Measurements from ENCODE around the gene ROBO1.
"Not testable (repeated sequence)": the region's sequence is repeated elsewhere in the genome, so short reads cannot be mapped to it uniquely, and the experiment has no call there.

Gene ROBO1

DNA sequence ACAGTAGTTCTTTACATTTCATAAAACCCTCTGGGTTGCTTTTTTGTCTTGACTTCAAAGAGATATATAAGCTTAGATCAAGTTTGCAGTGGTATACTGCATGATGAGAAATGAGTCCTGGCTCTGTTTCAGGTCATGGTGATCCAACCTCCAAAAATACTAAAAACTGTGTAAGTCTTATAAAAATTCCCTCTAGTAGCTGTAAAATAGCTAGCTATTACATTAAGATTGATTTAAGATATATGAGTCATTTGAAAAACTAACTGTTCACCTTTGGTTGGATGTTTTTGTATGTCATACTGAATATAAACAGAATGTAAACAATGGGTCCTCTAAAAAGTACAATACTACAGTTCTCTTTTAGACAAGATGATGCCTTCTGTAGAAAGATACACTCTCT lies 879.2 kb downstream of the ROBO1 start:
- DNase-seq (ENCODE audit: low read depth in 2 of 3, low spot score in 2 of 3), result no peak

DNA sequence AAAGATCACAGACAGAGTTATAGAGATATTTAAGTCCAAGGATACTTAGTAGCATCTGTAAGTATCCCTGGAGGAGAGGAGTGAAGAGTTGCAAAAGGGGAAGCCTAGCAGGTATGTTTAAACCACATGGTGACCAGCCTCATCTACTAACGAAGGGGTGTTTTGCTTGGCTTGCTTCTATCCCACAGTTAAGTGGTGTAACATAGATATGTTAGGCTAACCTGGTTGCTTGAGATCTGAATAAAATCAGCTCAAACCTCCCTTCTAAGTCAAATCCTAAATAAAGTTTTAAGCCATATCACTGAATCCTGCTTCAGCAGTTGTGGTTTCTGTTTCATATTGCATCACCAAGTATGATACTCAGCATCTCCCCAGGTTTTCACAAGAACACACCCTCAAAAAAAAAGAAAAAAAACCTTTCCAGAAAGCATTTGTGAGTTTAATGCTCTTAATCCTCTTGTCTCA lies 880.2 kb downstream of the ROBO1 start:
- no peak for DNase-seq (ENCODE audit: low read depth in 2 of 3, low spot score in 2 of 3)

DNA sequence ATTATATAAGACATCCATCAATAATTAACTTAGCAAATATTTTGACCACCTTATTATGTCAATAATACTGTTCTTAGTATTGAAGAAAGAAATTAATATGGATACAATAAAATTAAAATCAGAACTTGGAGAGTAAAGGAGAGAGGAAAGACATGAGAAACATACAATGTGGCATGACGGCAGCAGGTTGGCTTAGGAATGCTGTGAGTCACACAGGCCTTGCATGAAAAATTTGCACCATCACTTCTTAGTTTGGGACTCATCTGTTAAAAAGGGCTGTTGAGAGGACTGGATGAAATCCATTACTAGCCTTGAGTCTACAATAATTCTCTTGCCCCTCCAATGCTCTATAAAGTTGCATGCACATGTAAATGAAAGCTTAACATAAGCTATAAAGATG lies 880.8 kb downstream of the ROBO1 start:
- DNase-seq (ENCODE audit: low read depth in 2 of 3, low spot score in 2 of 3), result no peak

DNA sequence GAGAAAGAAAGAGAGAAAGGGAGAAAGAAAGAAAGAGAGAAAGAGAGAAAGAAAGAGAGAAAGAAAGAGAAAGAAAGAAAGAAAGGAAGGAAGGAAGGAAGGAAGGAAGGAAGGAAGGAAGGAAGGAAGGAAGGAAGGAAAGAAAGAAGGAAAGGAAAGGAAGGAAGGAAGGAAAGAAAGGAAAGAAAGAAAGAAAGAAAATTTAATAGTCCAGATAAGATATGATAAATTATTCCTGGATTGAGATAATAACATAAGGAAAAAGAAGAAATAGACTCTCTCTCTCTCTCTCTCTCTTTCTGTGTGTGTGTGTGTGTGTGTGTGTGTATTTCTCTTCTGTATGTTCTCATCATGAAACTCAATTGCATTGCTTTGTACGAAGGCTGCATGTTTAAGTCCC lies 883.2 kb downstream of the ROBO1 start:
- not testable (repeated sequence) for DNase-seq (ENCODE audit: low read depth in 2 of 3, low spot score in 2 of 3)

DNA sequence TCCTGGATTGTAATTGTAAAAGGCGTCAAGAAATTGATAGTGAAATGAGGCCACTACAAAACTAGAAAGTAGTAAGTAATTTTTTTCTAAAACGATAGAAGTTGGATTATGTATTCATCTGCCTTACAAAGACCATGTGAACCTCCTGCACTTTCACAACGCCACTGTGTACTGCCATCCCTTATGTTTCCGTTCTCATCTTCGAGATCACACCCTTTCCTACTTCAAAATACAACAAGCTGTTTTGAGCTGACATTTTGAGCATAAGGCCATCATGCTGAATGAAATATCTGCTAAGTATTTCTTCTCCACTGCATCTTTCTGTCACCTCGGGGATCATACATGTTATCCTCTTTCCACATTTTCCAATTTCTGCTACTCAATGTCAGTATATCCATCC lies 885.5 kb downstream of the ROBO1 start:
- no peak for DNase-seq (ENCODE audit: low read depth in 2 of 3, low spot score in 2 of 3)

DNA sequence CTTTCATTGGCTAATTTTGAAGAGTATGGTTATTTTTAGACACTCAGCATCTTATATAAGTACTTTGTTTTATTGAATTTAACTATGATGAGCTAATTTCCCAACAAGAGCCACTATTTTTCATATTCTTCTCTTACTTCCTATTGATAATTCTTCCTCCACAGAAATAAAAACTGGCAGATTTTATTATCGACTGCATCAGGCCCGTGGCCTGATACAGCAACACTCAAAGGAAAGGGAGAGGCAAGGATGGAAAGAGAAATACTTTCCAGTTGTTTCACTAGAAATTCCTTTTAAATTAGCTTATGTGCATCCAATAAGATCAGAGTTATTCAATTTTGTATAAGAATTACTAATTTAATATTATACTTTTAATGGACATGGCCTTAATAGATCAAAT lies 886.3 kb downstream of the ROBO1 start:
- no peak for DNase-seq (ENCODE audit: low read depth in 2 of 3, low spot score in 2 of 3)

DNA sequence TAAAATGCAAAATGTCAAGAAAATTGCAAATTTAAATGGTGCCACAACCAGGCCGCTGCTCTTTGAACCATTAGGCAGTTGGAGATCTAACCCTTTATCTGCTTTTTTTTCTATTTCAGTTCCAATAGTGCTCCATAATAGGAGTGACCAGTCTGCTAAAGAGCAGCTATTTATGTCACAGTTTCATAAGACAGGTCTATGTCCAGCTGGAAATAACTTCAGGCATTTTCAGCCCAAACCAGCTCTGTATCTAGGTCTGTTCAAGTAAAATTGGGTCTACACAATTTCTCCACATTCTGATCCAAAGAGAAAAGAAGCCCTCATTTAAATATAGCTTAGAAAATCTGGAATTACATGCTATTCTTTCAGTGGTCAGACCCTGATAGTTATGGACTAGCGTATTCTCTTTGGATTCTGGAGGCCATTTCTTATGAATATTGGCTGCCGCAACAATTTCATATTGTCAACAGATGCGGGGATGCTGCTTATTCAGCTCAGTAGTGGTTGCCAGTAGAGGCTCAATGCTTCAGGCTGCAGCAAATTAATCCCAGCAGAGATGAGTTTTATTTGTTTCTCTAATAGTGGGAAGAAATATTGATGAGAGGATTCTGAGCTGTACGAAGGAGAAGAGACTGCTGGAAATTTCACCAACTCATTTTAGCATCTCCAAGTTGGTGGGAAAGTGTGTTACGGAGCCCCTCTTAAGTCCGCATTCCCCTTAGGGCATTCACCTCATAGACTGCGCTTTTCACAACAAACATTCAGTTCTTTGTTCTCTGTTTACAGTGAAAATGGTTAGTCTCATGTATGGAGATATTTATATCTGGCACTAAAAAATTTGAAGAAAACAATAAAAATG lies 887.0 kb downstream of the ROBO1 start:
- no peak for DNase-seq (ENCODE audit: low read depth in 2 of 3, low spot score in 2 of 3)

DNA sequence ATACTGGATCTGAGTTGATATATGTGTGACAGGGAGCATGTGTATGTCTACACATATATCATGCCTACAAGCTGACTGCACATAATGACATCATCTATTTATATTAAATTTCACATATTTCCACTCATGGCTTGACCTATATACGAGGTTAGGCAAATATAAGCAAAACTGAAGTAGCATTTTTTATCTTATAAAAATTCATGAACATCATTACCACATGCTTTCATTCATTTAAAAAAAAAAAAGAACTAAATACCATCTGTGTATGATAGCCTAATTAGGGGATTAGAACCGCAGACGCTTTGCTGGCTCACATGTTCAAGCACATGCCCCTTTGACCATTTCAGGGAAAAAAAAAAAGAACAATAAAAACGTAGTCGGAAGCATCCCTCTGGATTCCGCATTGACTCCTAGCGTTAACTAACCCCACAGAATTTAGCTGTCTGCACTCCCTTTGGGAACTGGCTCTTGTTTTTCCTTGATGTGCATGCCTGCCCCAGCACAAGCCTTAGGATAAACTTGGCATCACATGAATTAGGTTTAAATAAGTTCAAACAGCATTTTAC lies 888.4 kb downstream of the ROBO1 start:
- no peak for DNase-seq (ENCODE audit: low read depth in 2 of 3, low spot score in 2 of 3)

DNA sequence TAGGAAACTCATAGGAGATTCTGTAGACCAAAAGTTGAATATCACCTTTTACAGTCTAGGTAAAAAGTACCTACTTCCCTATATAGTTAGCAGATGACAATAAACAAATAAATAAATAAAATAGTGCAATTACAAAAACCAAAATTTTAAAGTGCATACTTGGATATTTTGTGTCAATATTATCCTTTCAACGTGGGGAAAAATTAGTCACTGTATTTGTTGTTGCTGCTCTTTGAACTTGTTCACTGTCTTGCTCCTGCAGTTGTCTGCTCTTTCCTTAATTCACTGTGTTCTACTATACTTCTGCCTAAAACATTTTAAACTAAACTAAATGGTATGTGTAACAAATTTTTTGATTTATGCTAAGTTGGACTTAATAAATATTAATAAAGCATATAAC lies 889.0 kb downstream of the ROBO1 start:
- no peak for DNase-seq (ENCODE audit: low read depth in 2 of 3, low spot score in 2 of 3)

DNA sequence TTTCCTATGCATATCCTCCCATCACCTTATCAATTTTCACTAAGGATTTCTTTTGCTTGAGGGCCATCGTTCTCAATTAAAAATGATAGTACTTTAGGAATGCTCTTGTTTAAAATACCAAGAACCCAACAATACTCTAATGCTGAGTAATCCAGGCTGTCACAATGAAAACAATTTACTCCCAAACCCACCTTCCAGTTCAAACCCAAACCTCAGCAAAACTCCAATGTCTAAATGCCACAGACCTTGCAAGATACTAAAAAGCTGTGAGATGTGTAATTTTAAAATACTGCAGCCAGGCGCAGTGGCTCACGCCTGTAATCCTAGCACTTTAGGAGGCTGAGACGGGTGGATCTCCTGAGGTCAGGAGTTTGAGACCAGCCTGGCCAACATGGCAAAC lies 889.8 kb downstream of the ROBO1 start:
- DNase-seq (ENCODE audit: low read depth in 2 of 3, low spot score in 2 of 3), result no peak

DNA sequence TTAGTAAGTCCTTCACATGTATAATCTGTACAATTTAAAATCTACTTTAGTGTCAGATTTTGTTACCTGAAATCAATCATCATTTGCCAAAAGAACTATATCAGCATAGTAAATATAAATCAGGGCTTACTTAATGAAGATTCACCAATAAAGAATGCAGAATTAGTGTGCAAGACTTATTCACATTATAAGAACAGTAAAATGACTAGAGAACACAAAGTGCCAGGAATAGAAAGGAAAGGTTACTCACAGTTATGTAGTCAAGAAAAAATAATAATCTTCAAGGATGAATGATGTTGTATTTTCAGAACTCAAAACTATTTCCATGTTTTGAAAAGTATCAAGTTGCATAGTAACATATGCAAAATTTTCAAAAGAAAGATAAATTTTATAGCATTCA lies 891.9 kb downstream of the ROBO1 start:
- DNase-seq (ENCODE audit: low read depth in 2 of 3, low spot score in 2 of 3), result no peak

DNA sequence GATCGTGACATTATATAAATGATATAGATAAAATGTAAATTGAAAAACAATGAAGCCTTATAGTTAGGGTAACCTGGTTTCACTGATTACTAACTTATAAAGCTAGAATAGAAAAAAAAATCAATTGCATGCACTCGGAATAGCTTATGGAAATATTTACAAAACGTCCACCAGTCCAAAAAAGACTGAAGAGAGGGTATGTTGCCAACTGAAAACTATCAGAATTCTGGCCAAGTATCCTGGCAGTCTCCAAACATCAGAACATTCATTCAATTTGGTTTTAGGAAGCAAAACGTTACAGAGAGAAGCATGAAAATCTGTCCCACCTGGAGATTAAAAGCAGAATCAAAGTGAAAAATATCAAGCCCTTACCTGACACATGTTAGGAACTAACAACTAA lies 892.4 kb downstream of the ROBO1 start:
- no peak for DNase-seq (ENCODE audit: low read depth in 2 of 3, low spot score in 2 of 3)

DNA sequence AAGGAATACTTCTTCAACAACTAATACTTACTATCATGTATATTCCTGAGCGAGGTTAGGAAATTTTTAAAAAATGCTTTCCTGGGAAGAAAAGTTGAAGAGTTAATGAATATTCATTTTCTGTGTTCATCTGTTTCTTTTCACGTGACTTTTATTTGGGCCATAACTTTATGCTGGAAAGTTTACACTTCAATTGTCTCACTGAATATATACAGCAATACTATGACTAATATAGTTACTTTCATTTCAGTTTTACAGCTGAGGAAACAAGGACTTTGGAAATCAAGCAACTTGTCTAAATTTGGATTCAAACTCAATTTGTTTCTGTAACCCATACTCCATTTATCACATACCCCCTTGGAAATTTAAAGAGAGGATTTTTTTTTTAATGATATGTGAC lies 894.2 kb downstream of the ROBO1 start:
- DNase-seq (ENCODE audit: low read depth in 2 of 3, low spot score in 2 of 3), result no peak

DNA sequence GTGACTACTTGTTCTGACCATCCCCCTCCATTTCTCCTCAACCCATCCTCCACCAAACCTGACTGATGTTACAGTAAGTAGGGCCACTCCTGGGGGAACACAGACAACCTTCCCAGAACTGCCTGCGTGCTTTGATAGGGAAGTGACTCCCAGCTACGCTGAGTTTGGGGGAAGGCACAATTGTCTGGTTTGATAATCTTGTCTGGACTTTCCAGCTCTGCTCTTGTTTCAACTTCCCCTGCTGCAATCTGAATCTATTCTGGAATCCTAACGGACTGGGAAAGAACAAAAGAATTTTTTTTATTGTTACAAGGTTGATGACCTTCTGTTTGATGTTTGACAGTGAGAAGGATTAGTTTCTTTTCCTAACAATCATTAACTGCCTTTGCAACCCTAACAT lies 895.6 kb downstream of the ROBO1 start:
- DNase-seq (ENCODE audit: low read depth in 2 of 3, low spot score in 2 of 3), result no peak

DNA sequence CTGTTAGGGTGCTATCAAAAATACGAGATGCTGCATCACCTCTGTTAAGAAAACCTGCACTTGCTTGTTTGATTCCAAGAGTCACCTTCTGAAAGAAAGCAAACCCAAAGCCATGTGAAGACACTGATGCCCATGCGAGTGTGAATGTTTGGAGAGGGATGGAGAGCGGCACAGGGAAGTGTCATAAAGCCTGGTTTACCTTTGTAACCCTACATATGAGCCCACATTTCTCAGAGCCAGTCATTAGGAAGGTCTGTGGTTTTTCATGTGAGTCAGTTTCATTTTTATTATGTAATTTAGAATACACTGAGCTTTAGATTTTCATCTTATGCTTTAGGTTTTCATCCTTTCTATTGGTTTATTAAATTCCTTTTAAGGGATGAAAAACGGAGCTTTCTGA lies 896.8 kb downstream of the ROBO1 start:
- no peak for DNase-seq (ENCODE audit: low read depth in 2 of 3, low spot score in 2 of 3)

DNA sequence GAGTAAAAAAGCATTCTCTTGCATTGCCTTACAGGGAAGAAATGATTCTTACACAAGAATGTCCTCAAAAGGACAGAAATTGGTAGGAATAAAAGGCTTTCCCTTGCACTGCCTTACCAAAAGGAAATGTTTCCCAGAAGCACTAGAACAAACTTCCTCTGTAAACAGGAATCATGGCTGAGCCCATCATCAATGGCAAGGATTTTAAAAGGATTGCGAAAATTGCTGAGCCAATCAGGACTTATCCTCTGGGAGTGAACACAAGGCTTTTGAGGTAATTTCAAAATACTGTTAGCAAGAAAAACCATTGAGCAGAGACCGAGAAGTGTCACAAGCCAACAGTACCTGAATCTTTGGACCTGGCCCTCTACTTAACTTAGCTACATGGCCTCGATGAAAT lies 897.3 kb downstream of the ROBO1 start:
- DNase-seq (ENCODE audit: low read depth in 2 of 3, low spot score in 2 of 3), result no peak

DNA sequence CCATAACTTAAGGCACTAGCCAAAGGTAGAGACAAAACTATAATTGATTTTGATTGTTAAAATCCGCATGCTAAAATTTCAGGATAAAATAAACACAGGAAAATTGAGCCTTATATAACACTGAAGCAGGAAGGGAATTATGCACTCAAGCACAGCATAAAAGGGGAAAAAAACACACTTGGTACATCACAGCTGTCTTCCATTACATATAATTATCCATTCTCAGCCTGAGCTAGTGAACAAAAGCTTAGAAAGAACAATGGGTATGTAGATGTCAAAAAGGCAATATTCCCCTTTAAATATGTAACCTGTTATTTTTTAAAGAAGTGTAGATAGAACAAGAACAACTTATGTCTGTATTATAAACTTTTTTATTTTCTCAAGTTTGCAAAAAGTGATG lies 899.2 kb downstream of the ROBO1 start:
- no peak for DNase-seq (ENCODE audit: low read depth in 2 of 3, low spot score in 2 of 3)

DNA sequence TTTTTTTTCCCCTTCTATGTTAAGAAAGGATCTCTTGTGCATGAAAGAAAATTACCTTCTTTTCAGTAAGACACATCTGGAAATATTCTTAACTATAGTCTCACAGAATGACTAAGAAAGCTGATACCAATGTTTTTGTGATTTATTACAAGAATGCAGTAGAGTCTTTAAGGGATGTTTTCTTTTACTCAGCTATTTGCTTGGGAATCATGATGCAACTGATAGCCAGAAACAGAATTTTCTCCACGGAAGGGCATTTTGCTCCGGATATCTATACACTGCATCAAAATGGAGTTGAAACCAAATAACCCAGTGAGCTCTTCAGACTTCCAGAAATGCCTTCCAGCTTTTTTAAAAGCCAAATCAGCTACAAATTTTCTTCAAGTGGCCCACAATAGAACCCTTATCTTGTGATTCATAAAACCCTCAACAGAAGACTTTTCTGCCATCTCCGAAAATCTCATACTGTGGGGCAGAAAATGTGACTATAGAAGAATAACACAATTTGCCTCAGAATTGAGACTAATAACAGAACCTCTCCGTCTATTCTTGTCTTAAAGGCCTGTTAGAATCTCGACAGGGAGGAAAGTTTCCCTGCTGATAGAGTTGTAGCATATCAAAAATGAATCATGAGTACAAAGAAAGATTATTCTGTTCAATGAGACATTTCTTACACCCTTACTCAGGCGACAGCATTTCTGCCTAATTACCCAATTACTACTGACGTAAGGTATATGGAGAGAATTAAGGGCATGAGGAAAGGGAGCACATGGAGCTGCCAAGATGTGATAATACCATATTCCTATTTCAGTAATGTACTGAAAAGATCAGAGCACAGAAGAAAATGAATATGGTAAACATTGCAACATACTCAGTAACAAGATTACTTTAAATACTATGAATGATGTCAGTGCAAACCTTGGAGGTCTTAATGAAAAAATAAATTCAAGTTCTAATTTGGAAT lies 900.1 kb downstream of the ROBO1 start:
- DNase-seq (ENCODE audit: low read depth in 2 of 3, low spot score in 2 of 3), result no peak

DNA sequence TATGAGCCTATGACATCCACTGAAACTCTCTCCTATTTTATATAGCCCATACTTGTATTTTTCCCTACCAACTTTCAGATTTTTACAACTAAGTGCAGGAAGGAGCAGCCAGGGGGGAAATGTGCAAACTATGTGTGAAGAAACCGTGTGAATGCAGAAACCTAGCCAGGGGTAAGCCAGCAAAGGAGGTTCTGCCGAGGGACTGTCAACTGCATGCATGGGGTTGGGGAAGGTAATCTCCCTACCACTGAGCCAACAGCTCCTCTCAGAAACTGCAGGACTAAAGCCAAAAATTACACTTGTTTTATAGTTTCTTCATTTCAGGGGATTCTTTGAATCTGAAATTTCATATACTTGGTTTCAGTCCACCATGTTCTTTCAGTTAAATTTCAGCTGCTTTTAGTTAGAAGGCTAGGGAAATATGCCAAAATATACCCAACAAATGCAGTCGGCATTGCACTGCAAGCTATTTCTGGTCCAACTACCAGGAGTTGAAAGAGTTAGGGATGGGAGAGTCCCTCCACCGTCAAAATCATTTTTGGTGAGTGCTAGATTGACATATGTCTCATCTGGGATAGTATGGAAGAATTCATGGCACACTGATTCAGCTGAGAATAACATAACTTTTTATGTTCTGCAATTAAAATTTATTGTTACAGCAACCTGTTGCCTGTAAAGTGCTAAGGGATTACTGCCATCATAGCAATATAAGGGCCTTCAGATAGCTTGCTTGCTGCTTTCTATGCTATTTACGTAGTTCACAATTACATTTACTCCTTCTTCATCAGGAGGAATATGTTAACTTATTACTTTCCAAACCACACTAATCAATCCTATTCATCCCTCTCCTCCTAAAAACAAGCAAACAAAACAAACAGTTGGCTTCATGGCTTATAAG lies 904.2 kb downstream of the ROBO1 start:
- no peak for DNase-seq (ENCODE audit: low read depth in 2 of 3, low spot score in 2 of 3)

DNA sequence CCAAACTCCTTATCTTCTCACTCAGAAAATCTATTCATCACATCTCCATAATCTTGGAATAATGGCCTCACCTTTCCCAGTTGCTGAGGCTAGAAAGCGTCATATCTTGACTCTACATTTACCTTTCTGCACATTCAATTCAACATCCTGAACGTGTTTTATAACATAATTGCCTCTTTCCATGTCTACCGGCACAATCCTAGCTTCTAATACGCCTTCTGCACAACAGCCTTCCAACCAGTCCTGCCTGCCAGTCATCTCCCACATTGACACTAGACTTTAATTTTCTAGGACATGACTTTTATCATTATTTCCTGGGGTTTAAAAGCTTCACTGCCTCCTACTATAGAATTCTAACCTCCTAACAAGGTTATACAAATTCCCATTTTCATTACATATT lies 906.6 kb downstream of the ROBO1 start:
- DNase-seq (ENCODE audit: low read depth in 2 of 3, low spot score in 2 of 3), result no peak

DNA sequence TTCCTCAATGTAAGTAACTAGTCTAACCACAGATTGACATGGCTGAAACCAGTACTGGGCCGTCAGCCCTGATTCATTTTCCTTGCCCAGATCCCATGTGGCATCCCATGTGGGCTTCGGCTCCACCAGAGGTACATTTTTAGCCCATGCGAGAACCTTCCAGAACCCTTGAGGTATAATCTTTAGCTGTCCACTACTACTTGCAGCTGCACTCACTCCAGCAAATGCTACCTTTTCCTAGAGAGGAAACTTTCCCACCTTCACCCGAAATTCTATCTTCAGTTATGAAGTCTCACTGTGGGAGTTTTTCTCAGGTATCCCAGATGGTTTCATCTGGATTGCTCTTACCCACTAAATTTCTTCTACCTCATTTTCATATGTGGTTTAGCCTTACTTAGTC lies 907.2 kb downstream of the ROBO1 start:
- no peak for DNase-seq (ENCODE audit: low read depth in 2 of 3, low spot score in 2 of 3)

Measured in activated CD8-positive, alpha-beta memory T cell treated with anti-CD3 and anti-CD28 coated beads for 48 hours (primary cell).